HEK293 (cell line): ENCODE measurements around the gene CDK2.

Experiments used
- ATF2 ChIP-seq: fragments of 450-650 bp; formaldehyde crosslinking; IDR thresholded peaks from 2 replicates; pipeline ENCODE4 v1.5.1; 2016; ENCODE audit warnings: missing biosample characterization, missing genetic modification characterization, low read depth
- BCL11A ChIP-seq: fragments of 450-650 bp; formaldehyde crosslinking; IDR thresholded peaks from 2 replicates; pipeline ENCODE4 v1.5.1; 2016; ENCODE audit warnings: low read depth, missing biosample characterization, missing genetic modification characterization
- BCL11B ChIP-seq: fragments of 450-650 bp; formaldehyde crosslinking; IDR thresholded peaks from 2 replicates; pipeline ENCODE4 v1.5.1; 2016; ENCODE audit warnings: low read depth, missing biosample characterization, missing genetic modification characterization
- EGR2 ChIP-seq: fragments of 450-650 bp; formaldehyde crosslinking; IDR thresholded peaks from 2 replicates; pipeline ENCODE4 v1.5.1; 2016; ENCODE audit warnings: low read depth, missing biosample characterization, missing genetic modification characterization
- GLIS1 ChIP-seq: fragments of 450-650 bp; formaldehyde crosslinking; IDR thresholded peaks from 2 replicates; pipeline ENCODE4 v1.5.1; 2016; ENCODE audit warnings: missing biosample characterization, missing genetic modification characterization
- GLIS2 ChIP-seq: fragments of 450-650 bp; formaldehyde crosslinking; IDR thresholded peaks from 2 replicates; pipeline ENCODE4 v1.5.1; 2016; ENCODE audit warnings: missing biosample characterization, missing genetic modification characterization
- IKZF3 ChIP-seq: fragments of 450-650 bp; IDR thresholded peaks from 2 replicates; pipeline ENCODE4 v1.5.0; 2018; ENCODE audit warnings: missing biosample characterization, mild to moderate bottlenecking, missing genetic modification characterization, moderate library complexity
- KLF10 ChIP-seq: fragments of 450-650 bp; IDR thresholded peaks from 2 replicates; pipeline ENCODE4 v1.5.1; 2018; ENCODE audit warnings: missing biosample characterization, mild to moderate bottlenecking, missing genetic modification characterization
- OSR2 ChIP-seq: fragments of 450-650 bp; formaldehyde crosslinking; IDR thresholded peaks from 2 replicates; pipeline ENCODE4 v1.5.1; 2016; ENCODE audit warnings: missing biosample characterization, missing genetic modification characterization
- PATZ1 ChIP-seq: fragments of 450-650 bp; formaldehyde crosslinking; IDR thresholded peaks from 2 replicates; pipeline ENCODE4 v1.5.1; 2016; ENCODE audit warnings: missing biosample characterization, missing genetic modification characterization
- PRDM1 ChIP-seq: fragments of 450-650 bp; formaldehyde crosslinking; IDR thresholded peaks from 2 replicates; pipeline ENCODE4; 2016; ENCODE audit warnings: missing biosample characterization, missing genetic modification characterization
- RBAK ChIP-seq: fragments of 450-650 bp; formaldehyde crosslinking; IDR thresholded peaks from 2 replicates; pipeline ENCODE4 v1.5.1; 2016; ENCODE audit warnings: missing biosample characterization, missing genetic modification characterization
- REST ChIP-seq: fragments of 450-650 bp; formaldehyde crosslinking; IDR thresholded peaks from 2 replicates; pipeline ENCODE4 v1.5.1; 2016; ENCODE audit warnings: missing biosample characterization, missing genetic modification characterization
- SCRT2 ChIP-seq: fragments of 450-650 bp; formaldehyde crosslinking; IDR thresholded peaks from 2 replicates; pipeline ENCODE4 v1.5.1; 2016; ENCODE audit warnings: missing biosample characterization, missing genetic modification characterization
- SETDB1 ChIP-seq: IDR thresholded peaks from one replicate; pipeline ENCODE4 v1.6.1; 2017; ENCODE audit warnings: mild to moderate bottlenecking, low read length, moderate library complexity, mixed read lengths; ENCODE audit not compliant: insufficient read length
- ZBTB48 ChIP-seq: fragments of 450-650 bp; formaldehyde crosslinking; IDR thresholded peaks from 2 replicates; pipeline ENCODE4 v1.5.1; 2016; ENCODE audit warnings: missing biosample characterization, missing genetic modification characterization
- ZBTB49 ChIP-seq: fragments of 450-650 bp; formaldehyde crosslinking; IDR thresholded peaks from 2 replicates; pipeline ENCODE4 v1.5.1; 2016; ENCODE audit warnings: missing biosample characterization, missing genetic modification characterization, low read depth
- ZFP41 ChIP-seq: fragments of 450-650 bp; formaldehyde crosslinking; IDR thresholded peaks from 2 replicates; pipeline ENCODE4 v1.5.1; 2016; ENCODE audit warnings: missing biosample characterization, missing genetic modification characterization, borderline replicate concordance
- ZNF133 ChIP-seq: fragments of 450-650 bp; formaldehyde crosslinking; IDR thresholded peaks from 2 replicates; pipeline ENCODE4 v1.5.1; 2016; ENCODE audit warnings: missing biosample characterization, missing genetic modification characterization
- ZNF280D ChIP-seq: fragments of 450-650 bp; formaldehyde crosslinking; IDR thresholded peaks from 2 replicates; pipeline ENCODE4 v1.5.1; 2016; ENCODE audit warnings: missing biosample characterization, missing genetic modification characterization
- ZNF449 ChIP-seq: fragments of 450-650 bp; formaldehyde crosslinking; IDR thresholded peaks from 2 replicates; pipeline ENCODE4 v1.5.1; 2017; ENCODE audit warnings: missing biosample characterization, mild to moderate bottlenecking, missing genetic modification characterization, moderate library complexity
- ZNF549 ChIP-seq: fragments of 450-650 bp; IDR thresholded peaks from 2 replicates; pipeline ENCODE4 v1.5.1; 2018; ENCODE audit warnings: missing biosample characterization, missing genetic modification characterization, mild to moderate bottlenecking, inconsistent platforms, moderate library complexity
- ZNF610 ChIP-seq: fragments of 450-650 bp; formaldehyde crosslinking; IDR thresholded peaks from 2 replicates; pipeline ENCODE4 v1.5.1; 2016; ENCODE audit warnings: missing biosample characterization, missing genetic modification characterization, borderline replicate concordance
- ZNF629 ChIP-seq: fragments of 450-650 bp; formaldehyde crosslinking; IDR thresholded peaks from 2 replicates; pipeline ENCODE4 v1.5.1; 2017; ENCODE audit warnings: missing biosample characterization, missing genetic modification characterization
- ZNF670 ChIP-seq: fragments of 450-650 bp; formaldehyde crosslinking; IDR thresholded peaks from 2 replicates; pipeline ENCODE4 v1.5.1; 2016; ENCODE audit warnings: missing biosample characterization, missing genetic modification characterization, low read depth
- ZNF677 ChIP-seq: fragments of 450-650 bp; IDR thresholded peaks from 2 replicates; pipeline ENCODE4 v1.5.0; 2018; ENCODE audit warnings: missing biosample characterization, mild to moderate bottlenecking, missing genetic modification characterization, moderate library complexity
- ZNF707 ChIP-seq: fragments of 450-650 bp; formaldehyde crosslinking; IDR thresholded peaks from 2 replicates; pipeline ENCODE4 v1.5.1; 2016; ENCODE audit warnings: missing biosample characterization, missing genetic modification characterization

CDK2 gene

GRCh38 chr12:55974308-55974730 lies 7.7 kb downstream of the CDK2 start (continued):
- TF ChIP-seq ZNF280D (tag by site-specific recombination) (no peak), OSR2 (tag by site-specific recombination) (no peak), ZFP41 (tag by site-specific recombination) (no peak), IKZF3 (tag by site-specific recombination) (no peak), ZNF707 (tag by site-specific recombination) (no peak), BCL11B (tag by site-specific recombination) (peak; percentile 41; the same call in 1 of the 2 replicates), ZBTB48 (tag by site-specific recombination) (no peak; the same call in 1 of the 2 replicates), GLIS1 (tag by site-specific recombination) (peak; percentile 46; the same call in 1 of the 2 replicates), ZNF610 (tag by site-specific recombination) (no peak), ZNF670 (no peak), GLIS2 (no peak), ZNF549 (no peak), RBAK (tag by site-specific recombination) (no peak), ATF2 (tag by site-specific recombination) (no peak), PRDM1 (tag by site-specific recombination) (peak; percentile 39; the same call in 1 of the 2 replicates), BCL11A (tag by site-specific recombination) (peak; percentile 42; the same call in 1 of the 2 replicates), ZNF133 (tag by site-specific recombination) (no peak), EGR2 (no peak), KLF10 (tag by site-specific recombination) (no peak), ZNF449 (0 out of 2 replicates have a peak, but pooled peaks have one; percentile 23), ZBTB49 (tag by site-specific recombination) (no peak), PATZ1 (tag by site-specific recombination) (peak; percentile 69; the same call in 1 of the 2 replicates), ZNF677 (tag by site-specific recombination) (no peak), SETDB1 (no peak), ZNF629 (tag by site-specific recombination) (no peak), SCRT2 (tag by site-specific recombination) (no peak), REST (no peak)
